ENCODE measurements around the gene CRABP1. TPM values are rescaled to one million over a fixed set of nuclear protein-coding genes. Genes with fewer than 3 reads are reported as not detected.
A peak's percentile ranks its signal among the peaks of the same experiment; 100 is the strongest.

CRABP1 gene
- total RNA-seq: 10 to 100 TPM in 2 of 3 donors, not detected in 1; 11.5 to 14.5 TPM

DNA sequence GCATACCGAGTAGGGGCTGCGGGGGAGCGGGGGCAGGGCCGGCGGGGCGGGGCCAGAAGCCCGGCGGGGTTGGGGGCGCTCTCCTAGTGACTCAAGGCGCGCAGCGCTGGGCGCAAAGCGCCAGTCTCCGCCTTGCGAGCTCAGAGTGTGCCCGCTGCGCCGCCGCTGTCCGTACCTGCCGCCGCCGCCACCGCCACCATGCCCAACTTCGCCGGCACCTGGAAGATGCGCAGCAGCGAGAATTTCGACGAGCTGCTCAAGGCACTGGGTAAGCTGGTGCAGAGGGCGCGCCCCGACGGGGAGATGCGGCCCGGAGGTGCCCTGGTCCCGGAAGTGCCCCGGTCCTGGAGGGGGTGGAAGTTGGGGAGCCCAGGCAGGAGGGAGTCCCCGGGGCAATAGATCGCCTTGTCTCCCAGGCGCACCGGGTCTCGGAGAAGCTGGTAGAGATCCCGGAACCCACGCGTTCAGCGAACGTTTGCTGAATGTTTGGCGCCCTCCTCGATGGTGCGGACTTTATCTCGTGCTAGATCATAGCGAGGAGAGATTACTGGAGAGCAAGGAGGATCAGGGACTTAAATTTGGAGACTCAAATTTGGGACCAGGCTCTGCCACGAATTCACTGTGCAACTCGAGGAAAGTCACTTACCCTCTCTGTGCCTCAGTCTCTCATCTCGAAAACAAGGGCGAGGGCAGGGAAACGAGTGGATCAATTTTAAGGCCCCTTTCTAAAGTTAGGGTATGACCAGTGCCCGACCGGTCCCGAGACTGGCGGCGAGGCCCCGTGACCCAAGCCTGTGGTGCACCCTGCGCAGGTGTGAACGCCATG is at the start of gene CRABP1:
Gene CRABP1 (plus strand): TSS at position 123 of the 826 bp plus-strand sequence. CDS start 76 bp downstream, at position 199.
- no peaks in the 10 kb centered on the region for H3K36me3 ChIP-seq
- peaks cover 0 to 34% of the 10 kb centered on the region in 2 donors for H3K27me3 ChIP-seq
- intact Hi-C loops (cut with DNase I; ENCODE audit: low total_unique reads): no loop called here
- H3K4me3 ChIP-seq: peak within 1 kb of the TSS in 2 of 3 donors; percentile 52 to 64
- TF ChIP-seq POLR2AphosphoS5 (IDR thresholded peaks at IDR 0.05): no peak
- TF ChIP-seq, protein P1, sequence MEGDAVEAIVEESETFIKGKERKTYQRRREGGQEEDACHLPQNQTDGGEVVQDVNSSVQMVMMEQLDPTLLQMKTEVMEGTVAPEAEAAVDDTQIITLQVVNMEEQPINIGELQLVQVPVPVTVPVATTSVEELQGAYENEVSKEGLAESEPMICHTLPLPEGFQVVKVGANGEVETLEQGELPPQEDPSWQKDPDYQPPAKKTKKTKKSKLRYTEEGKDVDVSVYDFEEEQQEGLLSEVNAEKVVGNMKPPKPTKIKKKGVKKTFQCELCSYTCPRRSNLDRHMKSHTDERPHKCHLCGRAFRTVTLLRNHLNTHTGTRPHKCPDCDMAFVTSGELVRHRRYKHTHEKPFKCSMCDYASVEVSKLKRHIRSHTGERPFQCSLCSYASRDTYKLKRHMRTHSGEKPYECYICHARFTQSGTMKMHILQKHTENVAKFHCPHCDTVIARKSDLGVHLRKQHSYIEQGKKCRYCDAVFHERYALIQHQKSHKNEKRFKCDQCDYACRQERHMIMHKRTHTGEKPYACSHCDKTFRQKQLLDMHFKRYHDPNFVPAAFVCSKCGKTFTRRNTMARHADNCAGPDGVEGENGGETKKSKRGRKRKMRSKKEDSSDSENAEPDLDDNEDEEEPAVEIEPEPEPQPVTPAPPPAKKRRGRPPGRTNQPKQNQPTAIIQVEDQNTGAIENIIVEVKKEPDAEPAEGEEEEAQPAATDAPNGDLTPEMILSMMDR (IDR thresholded peaks at IDR 0.05): no peak
- no peak for TF ChIP-seq POLR2A (IDR thresholded peaks at IDR 0.05)
- H3K4me1 ChIP-seq: no peaks in the 10 kb centered on the region
- H3K9me3 ChIP-seq: no peaks in the 10 kb centered on the region
- DNase-seq (ENCODE audit: low spot score in 2 of 2): no peak
- H3K27ac ChIP-seq: no peak within 1 kb of the TSS

DNA sequence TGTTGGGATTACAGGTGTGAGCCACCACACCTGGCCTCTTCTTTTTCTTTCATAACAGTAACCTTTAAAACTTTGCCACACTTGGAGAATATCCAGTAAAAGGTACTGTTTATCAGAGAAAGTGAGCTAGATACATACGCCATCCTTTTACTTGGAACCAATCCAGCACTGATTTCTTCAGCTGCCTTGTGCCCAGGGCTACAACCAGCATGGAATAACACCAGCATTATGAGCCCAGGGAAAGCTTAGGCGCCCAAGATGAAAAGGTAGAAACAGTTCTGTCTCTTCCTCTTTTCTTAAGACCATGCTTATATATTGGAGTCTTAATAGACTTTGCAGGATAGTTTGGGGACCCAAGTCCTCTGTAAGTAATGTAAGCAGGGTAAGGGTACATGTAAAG is 49.1 kb upstream of the CRABP1 start:
- no peaks in the 10 kb centered on the region for H3K27me3 ChIP-seq
- H3K27ac ChIP-seq: peak overlapping the region; percentile 16 to 20
- no peaks in the 10 kb centered on the region for H3K9me3 ChIP-seq
- no peak overlapping the region for H3K4me3 ChIP-seq
- H3K36me3 ChIP-seq: no peaks in the 10 kb centered on the region
- no peaks in the 10 kb centered on the region for H3K4me1 ChIP-seq
- no peak for DNase-seq (ENCODE audit: low spot score in 2 of 2)
- TF ChIP-seq, protein P1 (IDR thresholded peaks at IDR 0.05): no peak
- TF ChIP-seq POLR2A (IDR thresholded peaks at IDR 0.05): no peak
- TF ChIP-seq POLR2AphosphoS5 (IDR thresholded peaks at IDR 0.05): no peak
- intact Hi-C loops (cut with DNase I; ENCODE audit: low total_unique reads): no loop called here

DNA sequence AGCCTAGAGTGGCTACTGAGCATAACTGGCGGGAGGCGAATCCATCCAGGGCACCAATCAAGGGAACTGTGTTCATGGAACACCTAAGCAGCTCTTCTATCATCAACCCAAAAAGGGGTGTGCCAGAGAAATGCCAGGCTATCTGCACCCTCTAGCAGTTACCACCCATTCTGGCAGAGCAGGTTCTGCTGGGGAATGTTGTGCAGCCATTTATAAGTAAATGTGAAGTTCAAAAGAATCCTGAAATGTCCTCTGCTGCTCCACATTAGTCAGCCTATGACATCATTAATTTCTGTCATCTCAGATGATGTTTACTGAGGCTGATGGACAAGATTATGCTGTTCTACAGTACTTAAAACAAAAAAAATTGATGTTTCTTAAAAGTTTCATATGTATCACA is 48.5 kb upstream of the CRABP1 start:
- no peak for DNase-seq (ENCODE audit: low spot score in 2 of 2)
- Histone ChIP-seq H3K4me1 (no peaks in the 10 kb centered on the region), H3K4me3 (no peak overlapping the region), H3K9me3 (no peaks in the 10 kb centered on the region), H3K36me3 (no peaks in the 10 kb centered on the region), H3K27ac (peak overlapping the region; percentile 16 to 20), H3K27me3 (no peaks in the 10 kb centered on the region)
- no peak for TF ChIP-seq POLR2A (IDR thresholded peaks at IDR 0.05)
- TF ChIP-seq POLR2AphosphoS5 (IDR thresholded peaks at IDR 0.05): no peak
- TF ChIP-seq, protein P1 (IDR thresholded peaks at IDR 0.05): no peak
- intact Hi-C loops (cut with DNase I; ENCODE audit: low total_unique reads): no loop called here

DNA sequence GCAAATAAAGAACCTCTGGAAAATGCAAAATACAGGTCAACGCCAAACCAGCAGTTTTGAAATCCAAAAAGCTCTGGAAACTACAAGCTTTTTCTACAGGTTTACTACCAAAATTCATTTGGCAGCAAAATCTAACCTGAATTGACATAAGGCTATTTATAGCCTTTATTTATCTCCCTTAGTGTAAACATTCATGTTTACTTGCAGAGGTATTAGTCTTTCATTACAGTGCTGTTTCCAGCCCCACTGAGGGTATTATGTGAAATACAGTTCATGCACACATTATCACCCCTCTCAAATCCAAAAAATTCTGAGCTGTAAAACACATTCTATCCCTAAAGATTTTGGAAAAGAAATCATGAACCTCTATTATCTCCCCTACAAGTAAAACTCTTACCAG is 47.9 kb upstream of the CRABP1 start:
- no peaks in the 10 kb centered on the region for H3K27me3 ChIP-seq
- H3K9me3 ChIP-seq: no peaks in the 10 kb centered on the region
- intact Hi-C loops (cut with DNase I; ENCODE audit: low total_unique reads): no loop called here
- H3K36me3 ChIP-seq: no peaks in the 10 kb centered on the region
- no peak overlapping the region for H3K4me3 ChIP-seq
- TF ChIP-seq POLR2A (IDR thresholded peaks at IDR 0.05): no peak
- TF ChIP-seq, protein P1 (IDR thresholded peaks at IDR 0.05): no peak
- TF ChIP-seq POLR2AphosphoS5 (IDR thresholded peaks at IDR 0.05): no peak
- no peak for DNase-seq (ENCODE audit: low spot score in 2 of 2)
- H3K27ac ChIP-seq: no peak overlapping the region
- no peaks in the 10 kb centered on the region for H3K4me1 ChIP-seq
